GM12878 (cell line): Measurements from ENCODE around the gene TSC22D4. TPM values are rescaled to one million over a fixed set of nuclear protein-coding genes. Genes with fewer than 3 reads are reported as not detected.

Source experiments
- ATAC-seq: fragments of 200-7000 bp; cut with Tn5 transposase; 3 replicates; pipeline ENCODE4 v1.9.1; 2020; ENCODE audit warnings: mild to moderate bottlenecking, moderate library complexity
- BruUV-seq: library from RNA; stranded (reverse); fragments of 400-500 nt; replicated peaks from 2 replicates; lab custom pipeline; 2021; lab: Mats Ljungman, UMichigan
- CTCF ChIA-PET: fragments of 300-600 bp; sonication (Branson Sonifier 250); formaldehyde crosslinking; extraction: SDS; loops from one replicate; lab custom pipeline; 2021; ENCODE audit warnings: inconsistent platforms; lab: Yijun Ruan, JAX
- POLR2A ChIA-PET: fragments of 350-600 bp; formaldehyde crosslinking; extraction: SDS; loops from one replicate; lab custom pipeline; 2021; ENCODE audit warnings: inconsistent platforms; lab: Charles Lee
- RAD21 ChIA-PET: fragments of 300-600 bp; sonication (Branson Sonifier 250); formaldehyde crosslinking; loops from one replicate; lab custom pipeline; 2023; ENCODE audit warnings: antibody characterized with exemption; ENCODE audit not compliant: unreplicated experiment; lab: Charles Lee
- SMC1A ChIA-PET: fragments of 300-600 bp; sonication (Branson Sonifier 250); formaldehyde crosslinking; loops from one replicate; lab custom pipeline; 2023; ENCODE audit not compliant: unreplicated experiment, uncharacterized antibody; lab: Charles Lee
- DNase-seq: peaks from one replicate; pipeline ENCODE4 v3.0.0-alpha.2; 2011; ENCODE audit warnings: low read depth, low spot score
- FAIRE-seq: peaks from 3 replicates; lab custom pipeline; 2011; peaks lifted over from hg19 to GRCh38; lab: Jason Lieb, UNC
- H2AFZ ChIP-seq: 2 replicates; pipeline ENCODE4 v1.6.0; 2011; ENCODE audit warnings: low read depth, low read length, control low read depth; ENCODE audit not compliant: control insufficient read depth
- H3K27ac ChIP-seq: 2 replicates; pipeline ENCODE4 v1.5.1; 2011; ENCODE audit warnings: control low read depth; ENCODE audit not compliant: control insufficient read depth, insufficient read depth
- H3K27me3 ChIP-seq, 2 experiments: replicated peaks in 1 of 2; 2 replicates each; pipeline versions ENCODE4 v1.6.0 to v1.6.1; 2011; ENCODE audit warnings: low read length in 1 of 2; ENCODE audit not compliant: control insufficient read depth in 2 of 2, insufficient read depth in 2 of 2
- H3K36me3 ChIP-seq, 2 experiments: 2 replicates each; pipeline ENCODE4 v1.5.1; 2011; ENCODE audit warnings: low read length in 1 of 2; ENCODE audit not compliant: control insufficient read depth in 2 of 2, insufficient read depth in 2 of 2
- H3K4me1 ChIP-seq: 2 replicates; pipeline ENCODE4 v1.6.1; 2011; ENCODE audit warnings: mild to moderate bottlenecking, low read length, moderate library complexity, mixed read lengths; ENCODE audit not compliant: control insufficient read depth, insufficient read depth
- H3K4me2 ChIP-seq: 2 replicates; pipeline ENCODE4 v1.6.0; 2011; ENCODE audit warnings: control low read depth; ENCODE audit not compliant: control insufficient read depth, insufficient read depth
- H3K4me3 ChIP-seq: fragments of 200-600 bp; sonication (generic); 2 replicates; pipeline ENCODE4 v1.5.1; 2016
- H3K79me2 ChIP-seq: 2 replicates; pipeline ENCODE4 v1.6.0; 2011; ENCODE audit warnings: low read length; ENCODE audit not compliant: control insufficient read depth, insufficient read depth
- H3K9ac ChIP-seq: 2 replicates; pipeline ENCODE4 v1.8.0; 2011; ENCODE audit warnings: low read length, control low read depth, mixed read lengths; ENCODE audit not compliant: control insufficient read depth, insufficient read depth
- H3K9me3 ChIP-seq: replicated peaks from 3 replicates; pipeline ENCODE4 v1.5.1; 2011; ENCODE audit warnings: mild to moderate bottlenecking, low read length; ENCODE audit not compliant: control insufficient read depth, insufficient read depth
- H4K20me1 ChIP-seq: 2 replicates; pipeline ENCODE4 v1.6.0; 2011; ENCODE audit not compliant: control insufficient read depth, insufficient read depth
- RAD21 ChIP-seq: IDR thresholded peaks from 2 replicates; pipeline ENCODE4 v1.6.1; 2011; ENCODE audit warnings: mild to moderate bottlenecking, low read depth, low read length, moderate library complexity; ENCODE audit not compliant: insufficient read depth
- WGBS: methylation state at CpG from one replicate; pipeline ENCODE4 v1.1.6; 2016; ENCODE audit warnings: low lambda C conversion rate; ENCODE audit not compliant: insufficient replicate concordance, insufficient coverage; ENCODE audit errors: missing lambda C conversion rate; 5-methylcytosine and 5-hydroxymethylcytosine counted together
- in situ Hi-C: fragments of 300-500 bp; cut with MboI; formaldehyde crosslinking; loops from 9 replicates; pipeline ENCODE4 v1.14.3; 2018; ENCODE audit warnings: mixed read lengths
- intact Hi-C: fragments of 100-400 bp; cut with micrococcal nuclease; formaldehyde crosslinking; loops from one replicate; pipeline ENCODE4 v1.14.2; 2022; ENCODE audit not compliant: unreplicated experiment
- polyA plus RNA-seq, 11 experiments: library from polyadenylated mRNA; depleted of rRNA in 4 of 11; unstranded in 6 of 11; stranded (reverse) in 5 of 11; fragments of >200 nt; fragmentation: Nextera tagmentation in 4 of 11; fragmentation: Illumina TruSeq in 1 of 11; extraction: Ambion mirVana in 4 of 11; extraction: Trizol in 1 of 11; gene quantifications; 1 replicate in 1 of 11; 2 replicates in 10 of 11; pipeline versions ENCODE4 v1.2.1 to v1.2.3, GENCODE V29; 2011 to 2016; ENCODE audit warnings: inconsistent platforms in 2 of 11, missing spikeins in 2 of 11, low read depth in 1 of 11
- total RNA-seq, 4 experiments: library from RNA; depleted of rRNA in 3 of 4; stranded (reverse); fragments of >200 nt in 3 of 4; fragmentation: Illumina TruSeq in 1 of 4; extraction: Trizol in 1 of 4; gene quantifications; 2 replicates each; pipeline versions ENCODE4 v1.2.1 to v1.2.3, GENCODE V29; 2013 to 2021
- TF ChIP-seq, protein P1 (sequence below): fragments of 450-650 bp; IDR thresholded peaks from 2 replicates; pipeline ENCODE4 v1.6.1; 2016; ENCODE audit warnings: mild to moderate bottlenecking
- TF ChIP-seq, protein P2 (sequence below), 3 experiments: IDR thresholded peaks in 2 of 3; conservative IDR thresholded peaks in 1 of 3; 2 replicates each; pipeline ENCODE4 v1.5.1; 2011; ENCODE audit warnings: low read depth in 3 of 3, low read length in 3 of 3, mild to moderate bottlenecking in 3 of 3, control low read depth in 2 of 3, moderate library complexity in 2 of 3, inconsistent platforms in 1 of 3, mixed read lengths in 1 of 3; ENCODE audit not compliant: control insufficient read depth in 2 of 3, insufficient read depth in 1 of 3; ENCODE audit errors: extremely low read depth in 1 of 3
- TF ChIP-seq, protein P3 (sequence below): fragments of 450-650 bp; IDR thresholded peaks from 2 replicates; pipeline ENCODE4 v1.6.1; 2018; ENCODE audit warnings: mild to moderate bottlenecking, low read depth, moderate library complexity; ENCODE audit not compliant: partially characterized antibody
- TF ChIP-seq, protein P4 (sequence below): fragments of 150-350 bp; IDR thresholded peaks from 2 replicates; pipeline ENCODE4 v1.6.1; 2016; ENCODE audit warnings: low read depth, low read length

TSC22D4 gene
- total and polyA plus RNA-seq, 10 of the 15 experiments (the other 5 are each of a cell fraction or from before 2014, with no cell fraction given) = 0.50 to 65.7 (median 24.4) TPM

DNA sequence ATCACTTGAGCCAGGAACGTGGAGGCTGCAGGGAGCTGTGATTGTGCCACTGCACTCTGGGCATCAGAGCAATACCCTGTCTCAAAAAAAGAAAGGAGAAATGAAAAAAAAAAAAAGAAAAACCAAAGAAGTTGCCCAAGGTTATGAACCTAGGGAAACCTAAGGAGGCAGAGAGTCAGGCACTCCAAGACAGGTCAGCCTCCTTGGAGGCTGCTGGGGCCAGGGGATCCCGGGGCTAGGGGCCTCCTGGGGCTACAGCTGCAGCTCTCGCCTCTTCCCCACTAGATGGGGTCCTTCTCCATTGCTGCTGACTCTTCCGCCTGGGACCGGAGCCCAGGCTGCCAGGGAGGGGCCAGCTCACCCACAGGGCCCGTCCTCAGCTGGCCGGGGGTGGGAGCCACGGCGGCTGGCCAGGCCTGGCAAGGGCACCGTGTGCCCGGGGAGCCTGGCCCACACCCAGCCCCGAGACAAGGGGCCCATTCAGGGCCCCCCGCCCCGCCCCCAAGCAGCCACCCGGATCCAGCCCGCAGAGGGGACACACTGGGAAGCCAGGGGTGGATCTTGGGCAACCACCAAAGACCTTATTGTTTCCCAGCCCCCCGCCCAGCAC is 13.2 kb downstream of the TSC22D4 start:
- 91% methylated on average over 7 of the region's 17 CpGs for WGBS
- no peak for FAIRE-seq
- no peak overlapping the region for H2AFZ ChIP-seq
- intact Hi-C loops (no loop called here), in situ Hi-C loops (loop anchor here (25.0 kb wide), 1 partner anchor 221 kb away; the partner anchor contains the start of gene GIGYF1)
- CTCF ChIA-PET = interaction anchor here (0.6 to 1.6 kb wide), 8 partner anchors 12 to 123 kb away, joined by 3 to 7 read pairs (median 3); no protein-coding TSS in a partner anchor
- BruUV-seq = no TSS peak
- no peaks in the 10 kb centered on the region for H4K20me1 ChIP-seq
- H3K27me3 ChIP-seq = no peaks in the 10 kb centered on the region
- no peak overlapping the region for H3K9ac ChIP-seq
- RAD21 ChIA-PET = interaction anchor here (0.9 to 1.4 kb wide), 4 partner anchors 19 to 146 kb away, joined by 3 to 6 read pairs (median 4); partner anchors contain the start of gene MOSPD3
- no peaks in the 10 kb centered on the region for H3K4me1 ChIP-seq
- ATAC-seq = peak; percentile 58
- no peak overlapping the region for H3K4me3 ChIP-seq
- TF ChIP-seq, protein P1, sequence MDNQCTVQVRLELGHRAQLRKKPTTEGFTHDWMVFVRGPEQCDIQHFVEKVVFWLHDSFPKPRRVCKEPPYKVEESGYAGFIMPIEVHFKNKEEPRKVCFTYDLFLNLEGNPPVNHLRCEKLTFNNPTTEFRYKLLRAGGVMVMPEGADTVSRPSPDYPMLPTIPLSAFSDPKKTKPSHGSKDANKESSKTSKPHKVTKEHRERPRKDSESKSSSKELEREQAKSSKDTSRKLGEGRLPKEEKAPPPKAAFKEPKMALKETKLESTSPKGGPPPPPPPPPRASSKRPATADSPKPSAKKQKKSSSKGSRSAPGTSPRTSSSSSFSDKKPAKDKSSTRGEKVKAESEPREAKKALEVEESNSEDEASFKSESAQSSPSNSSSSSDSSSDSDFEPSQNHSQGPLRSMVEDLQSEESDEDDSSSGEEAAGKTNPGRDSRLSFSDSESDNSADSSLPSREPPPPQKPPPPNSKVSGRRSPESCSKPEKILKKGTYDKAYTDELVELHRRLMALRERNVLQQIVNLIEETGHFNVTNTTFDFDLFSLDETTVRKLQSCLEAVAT = no peak
- TF ChIP-seq, protein P2, sequence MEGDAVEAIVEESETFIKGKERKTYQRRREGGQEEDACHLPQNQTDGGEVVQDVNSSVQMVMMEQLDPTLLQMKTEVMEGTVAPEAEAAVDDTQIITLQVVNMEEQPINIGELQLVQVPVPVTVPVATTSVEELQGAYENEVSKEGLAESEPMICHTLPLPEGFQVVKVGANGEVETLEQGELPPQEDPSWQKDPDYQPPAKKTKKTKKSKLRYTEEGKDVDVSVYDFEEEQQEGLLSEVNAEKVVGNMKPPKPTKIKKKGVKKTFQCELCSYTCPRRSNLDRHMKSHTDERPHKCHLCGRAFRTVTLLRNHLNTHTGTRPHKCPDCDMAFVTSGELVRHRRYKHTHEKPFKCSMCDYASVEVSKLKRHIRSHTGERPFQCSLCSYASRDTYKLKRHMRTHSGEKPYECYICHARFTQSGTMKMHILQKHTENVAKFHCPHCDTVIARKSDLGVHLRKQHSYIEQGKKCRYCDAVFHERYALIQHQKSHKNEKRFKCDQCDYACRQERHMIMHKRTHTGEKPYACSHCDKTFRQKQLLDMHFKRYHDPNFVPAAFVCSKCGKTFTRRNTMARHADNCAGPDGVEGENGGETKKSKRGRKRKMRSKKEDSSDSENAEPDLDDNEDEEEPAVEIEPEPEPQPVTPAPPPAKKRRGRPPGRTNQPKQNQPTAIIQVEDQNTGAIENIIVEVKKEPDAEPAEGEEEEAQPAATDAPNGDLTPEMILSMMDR (IDR thresholded peaks at IDR 0.05 in 2 of 3, conservative IDR thresholded peaks at IDR 0.05 in 1 of 3; ENCODE audit: control insufficient read depth in 2 of 3, extremely low read depth in 1 of 3, insufficient read depth in 1 of 3, low read depth in 3 of 3, low read length in 3 of 3) = peak in 2 of 3 experiments; percentile 33 to 36; a peak in 2 of 6 replicates
- TF ChIP-seq RAD21 = 0 out of 2 replicates have a peak, but pooled peaks have one; percentile 5
- TF ChIP-seq, protein P3, sequence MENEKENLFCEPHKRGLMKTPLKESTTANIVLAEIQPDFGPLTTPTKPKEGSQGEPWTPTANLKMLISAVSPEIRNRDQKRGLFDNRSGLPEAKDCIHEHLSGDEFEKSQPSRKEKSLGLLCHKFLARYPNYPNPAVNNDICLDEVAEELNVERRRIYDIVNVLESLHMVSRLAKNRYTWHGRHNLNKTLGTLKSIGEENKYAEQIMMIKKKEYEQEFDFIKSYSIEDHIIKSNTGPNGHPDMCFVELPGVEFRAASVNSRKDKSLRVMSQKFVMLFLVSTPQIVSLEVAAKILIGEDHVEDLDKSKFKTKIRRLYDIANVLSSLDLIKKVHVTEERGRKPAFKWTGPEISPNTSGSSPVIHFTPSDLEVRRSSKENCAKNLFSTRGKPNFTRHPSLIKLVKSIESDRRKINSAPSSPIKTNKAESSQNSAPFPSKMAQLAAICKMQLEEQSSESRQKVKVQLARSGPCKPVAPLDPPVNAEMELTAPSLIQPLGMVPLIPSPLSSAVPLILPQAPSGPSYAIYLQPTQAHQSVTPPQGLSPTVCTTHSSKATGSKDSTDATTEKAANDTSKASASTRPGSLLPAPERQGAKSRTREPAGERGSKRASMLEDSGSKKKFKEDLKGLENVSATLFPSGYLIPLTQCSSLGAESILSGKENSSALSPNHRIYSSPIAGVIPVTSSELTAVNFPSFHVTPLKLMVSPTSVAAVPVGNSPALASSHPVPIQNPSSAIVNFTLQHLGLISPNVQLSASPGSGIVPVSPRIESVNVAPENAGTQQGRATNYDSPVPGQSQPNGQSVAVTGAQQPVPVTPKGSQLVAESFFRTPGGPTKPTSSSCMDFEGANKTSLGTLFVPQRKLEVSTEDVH = no peak
- TF ChIP-seq, protein P4, sequence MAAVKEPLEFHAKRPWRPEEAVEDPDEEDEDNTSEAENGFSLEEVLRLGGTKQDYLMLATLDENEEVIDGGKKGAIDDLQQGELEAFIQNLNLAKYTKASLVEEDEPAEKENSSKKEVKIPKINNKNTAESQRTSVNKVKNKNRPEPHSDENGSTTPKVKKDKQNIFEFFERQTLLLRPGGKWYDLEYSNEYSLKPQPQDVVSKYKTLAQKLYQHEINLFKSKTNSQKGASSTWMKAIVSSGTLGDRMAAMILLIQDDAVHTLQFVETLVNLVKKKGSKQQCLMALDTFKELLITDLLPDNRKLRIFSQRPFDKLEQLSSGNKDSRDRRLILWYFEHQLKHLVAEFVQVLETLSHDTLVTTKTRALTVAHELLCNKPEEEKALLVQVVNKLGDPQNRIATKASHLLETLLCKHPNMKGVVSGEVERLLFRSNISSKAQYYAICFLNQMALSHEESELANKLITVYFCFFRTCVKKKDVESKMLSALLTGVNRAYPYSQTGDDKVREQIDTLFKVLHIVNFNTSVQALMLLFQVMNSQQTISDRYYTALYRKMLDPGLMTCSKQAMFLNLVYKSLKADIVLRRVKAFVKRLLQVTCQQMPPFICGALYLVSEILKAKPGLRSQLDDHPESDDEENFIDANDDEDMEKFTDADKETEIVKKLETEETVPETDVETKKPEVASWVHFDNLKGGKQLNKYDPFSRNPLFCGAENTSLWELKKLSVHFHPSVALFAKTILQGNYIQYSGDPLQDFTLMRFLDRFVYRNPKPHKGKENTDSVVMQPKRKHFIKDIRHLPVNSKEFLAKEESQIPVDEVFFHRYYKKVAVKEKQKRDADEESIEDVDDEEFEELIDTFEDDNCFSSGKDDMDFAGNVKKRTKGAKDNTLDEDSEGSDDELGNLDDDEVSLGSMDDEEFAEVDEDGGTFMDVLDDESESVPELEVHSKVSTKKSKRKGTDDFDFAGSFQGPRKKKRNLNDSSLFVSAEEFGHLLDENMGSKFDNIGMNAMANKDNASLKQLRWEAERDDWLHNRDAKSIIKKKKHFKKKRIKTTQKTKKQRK = no peak
- H3K9me3 ChIP-seq = no peaks in the 10 kb centered on the region
- no peak for DNase-seq
- H3K4me2 ChIP-seq = no peak overlapping the region
- peaks cover 4 to 6% of the 10 kb centered on the region in 2 experiments; a peak in 3 of 4 replicates for H3K36me3 ChIP-seq
- no peak overlapping the region for H3K27ac ChIP-seq
- H3K79me2 ChIP-seq = 0 out of 2 replicates have a peak, but pooled peaks cover 3% of the 10 kb centered on the region
- POLR2A ChIA-PET = no interaction called here
- SMC1A ChIA-PET = interaction anchor here (0.7 to 1.5 kb wide), 5 partner anchors 10 to 233 kb away, joined by 3 to 7 read pairs (median 4); no protein-coding TSS in a partner anchor
